H9 (cell line): ENCODE results near the gene FAM180A. TPM values are rescaled to one million over a fixed set of nuclear protein-coding genes. Genes with fewer than 3 reads are reported as not detected.

Experiments used
- DNase-seq: peaks from one replicate; pipeline ENCODE4 v3.0.0-alpha.2; 2017
- H2AFZ ChIP-seq: one replicate; pipeline ENCODE4 v1.6.1; 2013; ENCODE audit warnings: mild to moderate bottlenecking, low read length, control low read depth, moderate library complexity
- H2AK5ac ChIP-seq: 2 replicates; pipeline ENCODE4 v1.6.1; 2013; ENCODE audit warnings: low read length, control low read depth, mixed read lengths; ENCODE audit not compliant: insufficient read length
- H2BK120ac ChIP-seq: one replicate; pipeline ENCODE4 v1.6.1; 2013; ENCODE audit warnings: low read depth, mild to moderate bottlenecking, low read length, control low read depth, inconsistent platforms; ENCODE audit not compliant: poor library complexity, severe bottlenecking
- H2BK12ac ChIP-seq: 2 replicates; pipeline ENCODE4 v1.6.1; 2013; ENCODE audit warnings: low read length, control low read depth, mixed read lengths, low read depth; ENCODE audit not compliant: insufficient read length
- H2BK15ac ChIP-seq: 2 replicates; pipeline ENCODE4 v1.6.1; 2013; ENCODE audit warnings: low read depth, low read length, control low read depth
- H2BK20ac ChIP-seq: one replicate; pipeline ENCODE4 v1.6.1; 2013; ENCODE audit warnings: low read depth, mild to moderate bottlenecking, low read length, control low read depth, inconsistent platforms; ENCODE audit not compliant: poor library complexity, severe bottlenecking
- H2BK5ac ChIP-seq: 2 replicates; pipeline ENCODE4 v1.6.1; 2013; ENCODE audit warnings: low read length, control low read depth, mixed read lengths; ENCODE audit not compliant: insufficient read length
- H3K14ac ChIP-seq: 2 replicates; pipeline ENCODE4 v1.6.1; 2013; ENCODE audit warnings: low read length, control low read depth; ENCODE audit not compliant: insufficient read depth
- H3K18ac ChIP-seq: 2 replicates; pipeline ENCODE4 v1.6.1; 2013; ENCODE audit warnings: low read depth, mild to moderate bottlenecking, mixed read lengths, low read length, control low read depth; ENCODE audit not compliant: insufficient read length
- H3K23ac ChIP-seq: 2 replicates; pipeline ENCODE4 v1.6.1; 2013; ENCODE audit warnings: low read length, control low read depth, mixed read lengths, low read depth; ENCODE audit not compliant: insufficient read length
- H3K23me2 ChIP-seq: 2 replicates; pipeline ENCODE4 v1.6.1; 2013; ENCODE audit warnings: low read depth, mild to moderate bottlenecking, mixed read lengths, low read length, control low read depth; ENCODE audit not compliant: insufficient read length, poor library complexity, severe bottlenecking
- H3K27ac ChIP-seq: 2 replicates; pipeline ENCODE4 v1.5.1; 2013; ENCODE audit warnings: low read length, control low read depth, mixed read lengths, low read depth; ENCODE audit not compliant: insufficient read length
- H3K27me3 ChIP-seq: 2 replicates; pipeline ENCODE4 v1.6.1; 2013; ENCODE audit warnings: low read length, control low read depth, inconsistent platforms; ENCODE audit not compliant: insufficient read depth
- H3K4ac ChIP-seq: 2 replicates; pipeline ENCODE4 v1.6.1; 2013; ENCODE audit warnings: low read depth, mild to moderate bottlenecking, control low read depth, inconsistent platforms, low read length, moderate library complexity
- H3K4me1 ChIP-seq: 2 replicates; pipeline ENCODE4 v1.6.1; 2013; ENCODE audit warnings: low read length, control low read depth, inconsistent platforms; ENCODE audit not compliant: insufficient read depth
- H3K4me2 ChIP-seq: 2 replicates; pipeline ENCODE4 v1.6.1; 2013; ENCODE audit warnings: low read length, control low read depth, mixed read lengths; ENCODE audit not compliant: insufficient read length, insufficient read depth
- H3K56ac ChIP-seq: 2 replicates; pipeline ENCODE4 v1.6.1; 2013; ENCODE audit warnings: low read depth, mild to moderate bottlenecking, mixed read lengths, low read length, control low read depth; ENCODE audit not compliant: insufficient read length
- H3K79me1 ChIP-seq: 2 replicates; pipeline ENCODE4 v1.6.1; 2013; ENCODE audit warnings: low read depth, mild to moderate bottlenecking, moderate library complexity, low read length, control low read depth, inconsistent platforms; ENCODE audit not compliant: insufficient read depth, poor library complexity, severe bottlenecking
- H3K79me2 ChIP-seq: 2 replicates; pipeline ENCODE4 v1.6.1; 2013; ENCODE audit warnings: low read length, control low read depth, inconsistent platforms; ENCODE audit not compliant: insufficient read depth
- H3K9ac ChIP-seq: 2 replicates; pipeline ENCODE4 v1.6.1; 2013; ENCODE audit warnings: low read length, control low read depth, mixed read lengths; ENCODE audit not compliant: insufficient read length; ENCODE audit errors: extremely low read depth
- H3K9me3 ChIP-seq: one replicate; pipeline ENCODE4 v1.6.1; 2013; ENCODE audit warnings: low read depth, low read length, inconsistent platforms; ENCODE audit not compliant: control insufficient read depth
- H3T11ph ChIP-seq: one replicate; pipeline ENCODE4 v1.6.1; 2013; ENCODE audit warnings: mild to moderate bottlenecking, low read length, control low read depth, inconsistent platforms
- H4K20me1 ChIP-seq: one replicate; pipeline ENCODE4 v1.6.1; 2013; ENCODE audit not compliant: control insufficient read depth, insufficient read length, insufficient read depth
- H4K5ac ChIP-seq: 2 replicates; pipeline ENCODE4 v1.6.1; 2013; ENCODE audit warnings: low read depth, mild to moderate bottlenecking, mixed read lengths, low read length, control low read depth; ENCODE audit not compliant: insufficient read length
- H4K8ac ChIP-seq: replicated peaks from 2 replicates; pipeline ENCODE4 v1.6.1; 2013; ENCODE audit warnings: low read length, control low read depth, mixed read lengths, low read depth; ENCODE audit not compliant: insufficient read length
- H4K91ac ChIP-seq: 2 replicates; pipeline ENCODE4 v1.6.1; 2013; ENCODE audit warnings: low read depth, mild to moderate bottlenecking, moderate library complexity, mixed read lengths, low read length, control low read depth; ENCODE audit not compliant: insufficient read length
- H3K27ac Mint-ChIP-seq, 3 experiments: 2 replicates in 2 of 3; 3 replicates in 1 of 3; pipeline ENCODE4 v1.8.0; 2020 to 2021; ENCODE audit warnings: mixed read lengths in 3 of 3, mild to moderate bottlenecking in 1 of 3, moderate library complexity in 1 of 3
- H3K27me3 Mint-ChIP-seq: 2 replicates; pipeline ENCODE4 v1.8.0; 2021; ENCODE audit warnings: low read depth, mild to moderate bottlenecking, moderate library complexity, mixed read lengths
- H3K36me3 Mint-ChIP-seq, 3 experiments: 2 replicates in 2 of 3; 3 replicates in 1 of 3; pipeline ENCODE4 v1.8.0; 2020 to 2021; ENCODE audit warnings: low read depth in 3 of 3, mixed read lengths in 3 of 3; ENCODE audit not compliant: insufficient read depth in 1 of 3
- H3K4me1 Mint-ChIP-seq, 2 experiments: 2 replicates each; pipeline ENCODE4 v1.8.0; 2020; ENCODE audit warnings: mixed read lengths in 2 of 2
- H3K4me3 Mint-ChIP-seq, 2 experiments: 2 replicates in 1 of 2; 3 replicates in 1 of 2; pipeline ENCODE4 v1.8.0; 2020 to 2021; ENCODE audit warnings: mild to moderate bottlenecking in 2 of 2, mixed read lengths in 2 of 2, moderate library complexity in 1 of 2
- H3K9me3 Mint-ChIP-seq, 2 experiments: 2 replicates in 1 of 2; 3 replicates in 1 of 2; pipeline ENCODE4 v1.8.0; 2020; ENCODE audit warnings: mild to moderate bottlenecking in 2 of 2, mixed read lengths in 2 of 2, moderate library complexity in 1 of 2
- CTCF ChIP-seq: fragments of 200-600 bp; sonication (generic); conservative IDR thresholded peaks from 3 replicates; pipeline ENCODE4 v1.8.0; 2021; ENCODE audit warnings: antibody characterized with exemption, mild to moderate bottlenecking
- WGBS: extraction: QIAGEN DNeasy Blood & Tissue Kit; methylation state at CpG from one replicate; pipeline ENCODE4 v1.1.7; 2013; ENCODE audit warnings: missing lambda C conversion rate, low lambda C conversion rate, mixed read lengths; ENCODE audit not compliant: insufficient read length; ENCODE audit errors: extremely low coverage; 5-methylcytosine and 5-hydroxymethylcytosine counted together
- total RNA-seq: library from RNA; stranded (reverse); gene quantifications from 2 replicates; pipeline ENCODE4 v1.2.1, GENCODE V29; 2021

Gene FAM180A
- total RNA-seq, 1 experiment from 2014 or later, result not detected

GRCh38 chr7:135733603-135734342 is 14.8 kb downstream of the FAM180A start:
- H3K4ac ChIP-seq, result no peak overlapping the region
- H3K4me1 ChIP-seq, result no peaks in the 10 kb centered on the region
- no CpG with 5 or more reads among the region's 21 CpGs for WGBS
- H2AFZ ChIP-seq, result no peak overlapping the region
- no peaks in the 10 kb centered on the region for H3K79me2 ChIP-seq
- H3K27me3 Mint-ChIP-seq, result peaks cover 6% of the 10 kb centered on the region; the same call in 1 of the 2 replicates
- H3K4me2 ChIP-seq, result no peak overlapping the region
- H3K9me3 Mint-ChIP-seq, result no peaks in the 10 kb centered on the region
- no peak overlapping the region for H4K5ac ChIP-seq
- no peaks in the 10 kb centered on the region for H3K9me3 ChIP-seq
- no peaks in the 10 kb centered on the region for H3K27me3 ChIP-seq
- H2BK20ac ChIP-seq, result no peak overlapping the region
- no peaks in the 10 kb centered on the region for H4K20me1 ChIP-seq
- H2BK12ac ChIP-seq, result no peak overlapping the region
- H3K4me3 Mint-ChIP-seq, result no peak overlapping the region
- H2BK120ac ChIP-seq, result no peak overlapping the region
- no peak overlapping the region for H3K27ac ChIP-seq
- no peaks in the 10 kb centered on the region for H3K36me3 Mint-ChIP-seq
- no peak overlapping the region for H2BK5ac ChIP-seq
- H3K79me1 ChIP-seq, result no peaks in the 10 kb centered on the region
- H3K14ac ChIP-seq, result no peak overlapping the region
- no peak overlapping the region for H3K56ac ChIP-seq
- H3K27ac Mint-ChIP-seq, result peak overlapping the region in 1 of 3 experiments; percentile 62; a peak in 2 of 7 replicates
- peaks cover 2 to 4% of the 10 kb centered on the region in 2 experiments; a peak in 3 of 4 replicates for H3K4me1 Mint-ChIP-seq
- no peak for DNase-seq
- H3K23me2 ChIP-seq, result no peaks in the 10 kb centered on the region
- no peak overlapping the region for H3K9ac ChIP-seq
- no peak overlapping the region for H4K8ac ChIP-seq
- no peak overlapping the region for H3T11ph ChIP-seq
- no peak overlapping the region for H3K23ac ChIP-seq
- H2BK15ac ChIP-seq, result no peak overlapping the region
- no peak overlapping the region for H2AK5ac ChIP-seq
- H4K91ac ChIP-seq, result no peak overlapping the region
- TF ChIP-seq CTCF, result no peak
- H3K18ac ChIP-seq, result no peak overlapping the region
